Rectal smooth muscle tissue (tissue), 1 donor: ENCODE measurements around the gene YBX1.

Source experiments
- H3K27ac ChIP-seq: one replicate; pipeline ENCODE4 v1.7.0; 2013; ENCODE audit warnings: low read depth, low read length, inconsistent platforms
- H3K27me3 ChIP-seq: one replicate; pipeline ENCODE4 v1.7.0; 2013; ENCODE audit warnings: low read length; ENCODE audit not compliant: control insufficient read depth, insufficient read depth
- H3K36me3 ChIP-seq: one replicate; pipeline ENCODE4 v1.7.0; 2013; ENCODE audit warnings: low read length; ENCODE audit not compliant: control insufficient read depth, insufficient read depth
- H3K4me1 ChIP-seq: one replicate; pipeline ENCODE4 v1.7.0; 2013; ENCODE audit warnings: low read length; ENCODE audit not compliant: control insufficient read depth, insufficient read depth
- H3K4me3 ChIP-seq: one replicate; pipeline ENCODE4 v1.7.0; 2013; ENCODE audit warnings: low read length
- H3K9ac ChIP-seq: one replicate; pipeline ENCODE4 v1.7.0; 2013; ENCODE audit warnings: low read length

The YBX1 gene

GRCh38 chr1:42681741-42682483 is at the start of gene YBX1:
Gene YBX1 (plus strand): TSS chr1:42682418. CDS start chr1:42682566, 148 bp downstream.
- H3K4me3 ChIP-seq: peak within 1 kb of the TSS; percentile 75
- no peaks in the 10 kb centered on the region for H3K27me3 ChIP-seq
- H3K36me3 ChIP-seq: peaks cover 4% of the 10 kb centered on the region
- peak within 1 kb of the TSS; percentile 87 for H3K27ac ChIP-seq
- H3K4me1 ChIP-seq: peaks cover 16% of the 10 kb centered on the region
- peak within 1 kb of the TSS; percentile 20 for H3K9ac ChIP-seq

GRCh38 chr1:42639116-42639515 is 43.1 kb upstream of the YBX1 start:
- Histone ChIP-seq H3K4me1 (no peaks in the 10 kb centered on the region), H3K27me3 (no peaks in the 10 kb centered on the region), H3K36me3 (no peaks in the 10 kb centered on the region), H3K9ac (no peak overlapping the region), H3K27ac (no peak overlapping the region), H3K4me3 (no peak overlapping the region)

- no peak overlapping the region for H3K4me3 ChIP-seq
- H3K36me3 ChIP-seq: no peaks in the 10 kb centered on the region
- no peaks in the 10 kb centered on the region for H3K4me1 ChIP-seq
- no peak overlapping the region for H3K9ac ChIP-seq
- no peak overlapping the region for H3K27ac ChIP-seq
- no peaks in the 10 kb centered on the region for H3K27me3 ChIP-seq
These were observed 36.2 kb upstream of the YBX1 start for GRCh38 chr1:42646056-42646455.

- no peaks in the 10 kb centered on the region for H3K27me3 ChIP-seq
- H3K36me3 ChIP-seq: no peaks in the 10 kb centered on the region
- no peak overlapping the region for H3K9ac ChIP-seq
- H3K27ac ChIP-seq: no peak overlapping the region
- peaks cover 8% of the 10 kb centered on the region for H3K4me1 ChIP-seq
- H3K4me3 ChIP-seq: peak overlapping the region; percentile 96
These were observed 25.0 kb upstream of the YBX1 start for GRCh38 chr1:42657201-42657600.

GRCh38 chr1:42657981-42658876 is 24.0 kb upstream of the YBX1 start, which contains the start of gene PPIH:
Gene PPIH (plus strand): TSS chr1:42658423. CDS start chr1:42658447, 24 bp downstream.
- Histone ChIP-seq H3K4me3 (peak within 1 kb of the TSS; percentile 96), H3K36me3 (no peaks in the 10 kb centered on the region), H3K27me3 (no peaks in the 10 kb centered on the region), H3K4me1 (peaks cover 8% of the 10 kb centered on the region), H3K9ac (peak within 1 kb of the TSS; percentile 67), H3K27ac (peak within 1 kb of the TSS; percentile 78)

GRCh38 chr1:42658877-42659337 is 23.3 kb upstream of the YBX1 start:
- no peaks in the 10 kb centered on the region for H3K27me3 ChIP-seq
- H3K9ac ChIP-seq: peak overlapping the region; percentile 67
- H3K4me3 ChIP-seq: peak overlapping the region; percentile 96
- H3K27ac ChIP-seq: no peak overlapping the region
- H3K36me3 ChIP-seq: no peaks in the 10 kb centered on the region
- peaks cover 8% of the 10 kb centered on the region for H3K4me1 ChIP-seq

- H3K27ac ChIP-seq: no peak overlapping the region
- no peak overlapping the region for H3K4me3 ChIP-seq
- H3K36me3 ChIP-seq: peaks cover 9% of the 10 kb centered on the region
- no peaks in the 10 kb centered on the region for H3K27me3 ChIP-seq
- no peak overlapping the region for H3K9ac ChIP-seq
- peaks cover 8% of the 10 kb centered on the region for H3K4me1 ChIP-seq
These were observed 21.2 kb upstream of the YBX1 start for GRCh38 chr1:42660907-42661500.

- H3K27me3 ChIP-seq: no peaks in the 10 kb centered on the region
- H3K36me3 ChIP-seq: peaks cover 19% of the 10 kb centered on the region
- H3K9ac ChIP-seq: no peak overlapping the region
- H3K4me3 ChIP-seq: no peak overlapping the region
- H3K27ac ChIP-seq: no peak overlapping the region
- H3K4me1 ChIP-seq: no peaks in the 10 kb centered on the region
These were observed 12.3 kb upstream of the YBX1 start for GRCh38 chr1:42669936-42670335.

- Histone ChIP-seq H3K36me3 (peaks cover 18% of the 10 kb centered on the region), H3K4me1 (no peaks in the 10 kb centered on the region), H3K27ac (no peak overlapping the region), H3K27me3 (no peaks in the 10 kb centered on the region), H3K9ac (no peak overlapping the region), H3K4me3 (no peak overlapping the region)
These were observed 11.8 kb upstream of the YBX1 start for GRCh38 chr1:42670425-42670824.

GRCh38 chr1:42674214-42674613 is 8.0 kb upstream of the YBX1 start:
- no peak overlapping the region for H3K27ac ChIP-seq
- H3K27me3 ChIP-seq: no peaks in the 10 kb centered on the region
- no peak overlapping the region for H3K4me3 ChIP-seq
- no peaks in the 10 kb centered on the region for H3K36me3 ChIP-seq
- H3K4me1 ChIP-seq: no peaks in the 10 kb centered on the region
- no peak overlapping the region for H3K9ac ChIP-seq

GRCh38 chr1:42674682-42675081 is 7.5 kb upstream of the YBX1 start:
- no peaks in the 10 kb centered on the region for H3K36me3 ChIP-seq
- H3K4me3 ChIP-seq: no peak overlapping the region
- H3K27ac ChIP-seq: no peak overlapping the region
- H3K27me3 ChIP-seq: no peaks in the 10 kb centered on the region
- no peak overlapping the region for H3K9ac ChIP-seq
- no peaks in the 10 kb centered on the region for H3K4me1 ChIP-seq

GRCh38 chr1:42675467-42675866 is 6.8 kb upstream of the YBX1 start:
- Histone ChIP-seq H3K9ac (no peak overlapping the region), H3K4me3 (no peak overlapping the region), H3K36me3 (no peaks in the 10 kb centered on the region), H3K27me3 (no peaks in the 10 kb centered on the region), H3K4me1 (no peaks in the 10 kb centered on the region), H3K27ac (no peak overlapping the region)
